Gastrocnemius medialis (tissue), 4 donors: Measurements from ENCODE around the gene CDK16. TPM values are rescaled to one million over a fixed set of nuclear protein-coding genes. Genes with fewer than 3 reads are reported as not detected.

Experiments
- ATAC-seq, 2 donors: fragments of 150-250 bp; one replicate each; pipeline ENCODE4 v1.9.1; 2016
- DNase-seq, 2 donors: peaks; one replicate each; pipeline ENCODE4 v3.0.0-alpha.2; 2019
- H3K27ac ChIP-seq, 4 donors: fragments of 200-600 bp; sonication (generic); 1 replicate in 1 of 4; 2 replicates in 3 of 4; pipeline ENCODE4 v1.5.1; 2016 to 2018; ENCODE audit warnings: mild to moderate bottlenecking in 2 of 4, moderate library complexity in 1 of 4
- H3K27me3 ChIP-seq, 3 donors: fragments of 200-600 bp; sonication (generic) in 2 of 3; 1 replicate in 1 of 3; 2 replicates in 2 of 3; pipeline versions ENCODE4 v1.5.1 to v1.6.0; 2016 to 2019; ENCODE audit warnings: mild to moderate bottlenecking in 1 of 3, moderate library complexity in 1 of 3
- H3K36me3 ChIP-seq, 2 donors: fragments of 200-600 bp; sonication (generic) in 1 of 2; one replicate each; pipeline ENCODE4 v1.5.1; 2017 to 2018
- H3K4me1 ChIP-seq, 2 donors: fragments of 200-600 bp; sonication (generic) in 1 of 2; one replicate each; pipeline ENCODE4 v1.5.1; 2016 to 2017; ENCODE audit warnings: mild to moderate bottlenecking in 2 of 2
- H3K4me3 ChIP-seq, 4 donors: fragments of 200-600 bp; sonication (generic) in 3 of 4; 1 replicate in 1 of 4; 2 replicates in 3 of 4; pipeline ENCODE4 v1.5.1; 2016 to 2019; ENCODE audit warnings: mild to moderate bottlenecking in 2 of 4
- H3K9me3 ChIP-seq, 3 donors: fragments of 200-600 bp; sonication (generic) in 2 of 3; 1 replicate in 1 of 3; 2 replicates in 2 of 3; pipeline ENCODE4 v1.5.1; 2016 to 2019
- CTCF ChIP-seq, 5 experiments: fragments of 450-650 bp in 3 of 5; fragments of 200-600 bp in 2 of 5; sonication (generic) in 2 of 5; IDR thresholded peaks in 4 of 5; conservative IDR thresholded peaks in 1 of 5; 1 replicate in 4 of 5; 2 replicates in 1 of 5; pipeline ENCODE4 v1.5.1; 2016 to 2019; ENCODE audit warnings: antibody characterized with exemption in 5 of 5, mild to moderate bottlenecking in 3 of 5, moderate library complexity in 3 of 5
- POLR2A ChIP-seq, 2 donors: fragments of 450-650 bp; IDR thresholded peaks; one replicate each; pipeline ENCODE4 v1.6.1; 2017; ENCODE audit warnings: antibody characterized with exemption in 2 of 2, mild to moderate bottlenecking in 2 of 2, moderate library complexity in 2 of 2
- in situ Hi-C, 4 donors: fragments of 200-750 bp; cut with MboI; loops; one replicate each; pipeline versions ENCODE4 v1.15.0 to v1.8.0; 2017; ENCODE audit warnings: low sequenced_read_pairs in 4 of 4
- intact Hi-C: fragments of 100-400 bp; cut with DNase I; formaldehyde crosslinking; loops from one replicate; pipeline ENCODE4 v1.15.1; 2023; ENCODE audit warnings: low total_unique reads
- total RNA-seq, 4 donors: library from RNA; depleted of rRNA; stranded (reverse); fragments of >200 nt; gene quantifications; one replicate each; pipeline versions ENCODE4 v1.1.0 to v1.2.3, GENCODE V29; 2016

CDK16 gene
- total RNA-seq, 4 donors from 2014 or later = 124 to 208 (median 178) TPM

DNA sequence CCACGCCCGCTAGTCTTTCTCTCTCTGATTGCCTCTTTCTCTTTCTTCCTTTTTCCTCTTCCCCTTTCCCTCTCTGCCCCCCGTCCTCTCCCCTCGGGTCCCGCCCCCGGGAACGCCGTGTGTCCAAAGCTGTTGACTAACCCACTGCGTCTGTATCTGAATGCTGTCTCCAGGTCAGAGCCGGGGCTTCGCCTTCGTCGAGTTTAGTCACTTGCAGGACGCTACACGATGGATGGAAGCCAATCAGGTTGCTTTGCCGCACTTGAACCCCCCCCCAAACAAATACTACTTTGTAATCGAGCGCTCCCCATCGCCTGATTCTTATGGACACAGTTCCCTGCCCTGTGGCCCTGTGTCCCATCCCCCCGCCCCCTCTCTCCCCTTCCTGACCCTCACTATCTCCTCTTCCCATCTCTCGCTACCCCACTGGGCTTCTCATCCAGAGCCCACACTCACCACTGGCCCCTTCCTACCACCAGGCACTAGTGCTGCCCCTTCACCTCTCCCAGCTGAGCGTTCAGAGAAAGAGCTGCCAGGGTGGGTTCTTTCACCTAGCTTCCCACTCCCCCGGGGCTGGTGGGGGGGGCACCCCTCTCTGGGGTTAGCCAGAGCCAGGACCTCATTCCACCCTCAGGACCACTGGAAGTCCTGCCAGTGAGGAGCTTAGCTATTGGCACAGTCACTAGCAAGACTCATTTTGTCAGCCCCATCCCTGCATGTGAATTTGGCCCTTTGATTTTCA, 43.5 kb upstream of the CDK16 start:
- no peak for ATAC-seq
- H3K9me3 ChIP-seq = no peaks in the 10 kb centered on the region
- DNase-seq = no peak
- no peak overlapping the region for H3K4me3 ChIP-seq
- H3K36me3 ChIP-seq = peaks cover 0 to 46% of the 10 kb centered on the region in 2 donors
- H3K4me1 ChIP-seq = no peaks in the 10 kb centered on the region
- H3K27me3 ChIP-seq = no peaks in the 10 kb centered on the region
- intact Hi-C loops = no loop called here
- no peak overlapping the region for H3K27ac ChIP-seq
- TF ChIP-seq CTCF (IDR thresholded peaks at IDR 0.05 in 4 of 5, conservative IDR thresholded peaks at IDR 0.05 in 1 of 5) (no peak), POLR2A (IDR thresholded peaks at IDR 0.05) (no peak)
- in situ Hi-C loops = loop anchor here in 1 of 4 donors (25.0 kb wide), 1 partner anchor 187 kb away; the partner anchor contains the start of gene ZNF157

GRCh38 chrX:47175588-47175980, 42.9 kb upstream of the CDK16 start:
- TF ChIP-seq CTCF (IDR thresholded peaks at IDR 0.05 in 4 of 5, conservative IDR thresholded peaks at IDR 0.05 in 1 of 5) (no peak), POLR2A (IDR thresholded peaks at IDR 0.05) (no peak)
- Histone ChIP-seq H3K9me3 (no peaks in the 10 kb centered on the region), H3K36me3 (peaks cover 0 to 46% of the 10 kb centered on the region in 2 donors), H3K4me1 (no peaks in the 10 kb centered on the region), H3K27ac (no peak overlapping the region), H3K4me3 (no peak overlapping the region), H3K27me3 (no peaks in the 10 kb centered on the region)
- in situ Hi-C loops (loop anchor here in 1 of 4 donors (25.0 kb wide), 1 partner anchor 187 kb away; the partner anchor contains the start of gene ZNF157), intact Hi-C loops (no loop called here)
- DNase-seq = no peak
- no peak for ATAC-seq

GRCh38 chrX:47176101-47176740, 42.3 kb upstream of the CDK16 start:
- Histone ChIP-seq H3K27ac (no peak overlapping the region), H3K4me1 (no peaks in the 10 kb centered on the region), H3K36me3 (peaks cover 0 to 48% of the 10 kb centered on the region in 2 donors), H3K27me3 (no peaks in the 10 kb centered on the region), H3K4me3 (no peak overlapping the region), H3K9me3 (no peaks in the 10 kb centered on the region)
- no peak for DNase-seq
- ATAC-seq = no peak
- in situ Hi-C loops = loop anchor here in 1 of 4 donors (25.0 kb wide), 1 partner anchor 186 kb away; the partner anchor contains the start of gene ZNF157
- no peak for TF ChIP-seq POLR2A (IDR thresholded peaks at IDR 0.05)
- no peak for TF ChIP-seq CTCF (IDR thresholded peaks at IDR 0.05 in 4 of 5, conservative IDR thresholded peaks at IDR 0.05 in 1 of 5)
- intact Hi-C loops = no loop called here

- H3K4me3 ChIP-seq = no peak overlapping the region
- in situ Hi-C loops (loop anchor here in 1 of 4 donors (25.0 kb wide), 1 partner anchor 185 kb away; the partner anchor contains the start of gene ZNF157), intact Hi-C loops (no loop called here)
- no peaks in the 10 kb centered on the region for H3K4me1 ChIP-seq
- TF ChIP-seq CTCF (IDR thresholded peaks at IDR 0.05 in 4 of 5, conservative IDR thresholded peaks at IDR 0.05 in 1 of 5) (no peak), POLR2A (IDR thresholded peaks at IDR 0.05) (no peak)
- H3K36me3 ChIP-seq = peaks cover 0 to 57% of the 10 kb centered on the region in 2 donors
- no peaks in the 10 kb centered on the region for H3K27me3 ChIP-seq
- ATAC-seq = no peak
- DNase-seq = no peak
- H3K9me3 ChIP-seq = no peaks in the 10 kb centered on the region
- H3K27ac ChIP-seq = no peak overlapping the region
Measured at GRCh38 chrX:47177079-47177478, 41.4 kb upstream of the CDK16 start.
